Suppressor macrophage treated with lipopolysaccharide for 4 hours (primary cell): Measurements from ENCODE around the gene FBN3.
"Not testable (repeated sequence)": the region's sequence is repeated elsewhere in the genome, so short reads cannot be mapped to it uniquely, and the experiment has no call there.

Experiments
- DNase-seq: peaks from one replicate; pipeline ENCODE4 v3.0.0-alpha.2; 2020

The FBN3 gene

GRCh38 chr19:8115805-8116396 lies 33.5 kb downstream of the FBN3 start:
- no peak for DNase-seq

GRCh38 chr19:8113017-8113416 lies 36.4 kb downstream of the FBN3 start:
- no peak for DNase-seq

GRCh38 chr19:8111376-8111775 lies 38.0 kb downstream of the FBN3 start:
- DNase-seq: no peak

- no peak for DNase-seq
These were observed 38.5 kb downstream of the FBN3 start for GRCh38 chr19:8110931-8111330.

- no peak for DNase-seq
These were observed 39.3 kb downstream of the FBN3 start for GRCh38 chr19:8109890-8110662.

GRCh38 chr19:8109455-8109854 lies 39.9 kb downstream of the FBN3 start:
- no peak for DNase-seq

- DNase-seq: no peak
These were observed 40.6 kb downstream of the FBN3 start for GRCh38 chr19:8108560-8109445.

- no peak for DNase-seq
These were observed 42.0 kb downstream of the FBN3 start for GRCh38 chr19:8107301-8107903.

GRCh38 chr19:8105471-8105870 lies 43.9 kb downstream of the FBN3 start:
- DNase-seq: no peak

GRCh38 chr19:8101910-8102309 lies 47.5 kb downstream of the FBN3 start:
- DNase-seq: not testable (repeated sequence)

- no peak for DNase-seq
These were observed 48.1 kb downstream of the FBN3 start for GRCh38 chr19:8101311-8101710.

GRCh38 chr19:8097681-8098567 lies 51.5 kb downstream of the FBN3 start:
- DNase-seq: no peak

- DNase-seq: no peak
These were observed 52.2 kb downstream of the FBN3 start for GRCh38 chr19:8097198-8097597.

GRCh38 chr19:8096071-8096470 lies 53.3 kb downstream of the FBN3 start:
- no peak for DNase-seq

- DNase-seq: no peak
These were observed 54.0 kb downstream of the FBN3 start for GRCh38 chr19:8095354-8095886.

GRCh38 chr19:8094336-8094735 lies 55.1 kb downstream of the FBN3 start:
- no peak for DNase-seq

GRCh38 chr19:8093740-8094139 lies 55.7 kb downstream of the FBN3 start:
- no peak for DNase-seq

- DNase-seq: no peak
These were observed 58.4 kb downstream of the FBN3 start for GRCh38 chr19:8090950-8091349.

- DNase-seq: no peak
These were observed 59.5 kb downstream of the FBN3 start for GRCh38 chr19:8089664-8090601.

GRCh38 chr19:8088752-8089663 lies 60.4 kb downstream of the FBN3 start:
- DNase-seq: no peak
